Measurements from ENCODE around the gene MAD1L1.

Gene MAD1L1

DNA sequence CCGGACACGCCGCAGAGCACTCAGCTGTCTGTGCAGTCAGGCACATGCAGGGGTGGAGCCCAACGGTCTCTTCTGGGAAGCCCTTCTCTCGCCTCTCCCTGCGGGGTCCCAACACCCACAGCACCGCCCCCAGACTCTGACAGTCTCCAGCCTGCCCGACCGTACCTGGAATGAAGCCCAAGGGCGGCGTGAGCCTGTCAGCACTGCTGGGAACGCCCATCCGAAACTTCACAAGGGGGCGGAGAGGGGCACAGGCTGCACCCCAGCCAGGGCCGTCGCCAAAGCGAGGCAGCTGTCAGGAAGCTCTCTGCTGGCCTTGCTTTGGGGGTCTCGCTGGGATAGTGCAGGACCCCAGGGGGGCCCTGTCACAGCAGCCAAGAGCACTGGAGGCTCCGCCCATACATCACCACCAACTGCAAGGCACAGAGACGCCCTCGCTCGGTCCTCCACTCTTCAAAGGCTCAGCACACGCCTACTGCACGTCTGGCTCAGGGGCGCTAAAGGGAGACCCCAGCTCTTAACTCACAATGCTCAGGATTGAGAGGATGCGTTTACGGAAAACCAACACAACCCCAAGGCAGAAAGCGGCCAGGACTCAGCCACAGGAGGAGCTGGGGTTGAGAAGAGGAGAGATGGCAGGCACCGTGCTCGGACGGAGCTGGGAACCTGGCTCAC is 30.9 kb downstream of the MAD1L1 start:
- no peak for DNase-seq (ENCODE audit: low read depth in 3 of 3)

DNA sequence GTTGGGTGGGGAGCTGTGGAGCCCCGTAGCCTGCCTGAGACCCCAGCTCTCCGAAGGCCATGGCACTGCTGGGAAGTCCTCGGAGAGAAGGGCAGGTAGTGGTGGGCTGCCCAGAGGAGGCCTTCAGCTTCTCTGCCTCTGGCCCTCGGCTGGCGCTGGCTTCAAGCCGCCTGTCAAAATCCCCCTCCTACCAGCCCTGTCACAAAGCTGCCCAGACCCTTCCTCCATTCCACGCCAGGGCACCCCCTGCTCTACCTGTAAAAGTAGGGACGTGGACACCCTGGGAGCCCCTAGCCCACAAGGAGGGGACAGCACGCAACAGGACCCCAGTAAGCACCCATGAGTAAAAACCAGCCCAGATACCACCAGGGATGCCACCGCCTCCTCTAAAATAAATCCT is 31.6 kb downstream of the MAD1L1 start:
- DNase-seq (ENCODE audit: low read depth in 3 of 3), result no peak

DNA sequence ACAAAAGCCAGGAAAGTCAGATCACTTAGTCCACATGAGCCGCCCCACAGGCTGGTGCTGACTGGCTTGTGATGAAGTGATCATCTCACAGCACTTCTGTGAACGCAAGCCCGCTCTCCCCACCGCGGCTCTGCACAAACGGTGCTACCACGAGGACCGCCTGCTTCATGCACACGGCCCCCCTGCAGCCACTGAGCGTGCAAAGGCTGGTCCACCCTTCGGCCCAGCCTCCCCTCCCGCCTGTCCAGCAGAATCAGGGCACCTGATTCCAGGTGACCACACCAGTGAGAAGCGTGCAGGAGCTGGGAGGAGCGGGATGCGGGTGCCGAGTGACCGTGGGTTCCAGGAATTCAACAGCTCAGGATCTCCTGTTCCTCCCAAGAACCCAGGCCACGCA is 32.2 kb downstream of the MAD1L1 start:
- DNase-seq (ENCODE audit: low read depth in 3 of 3), result no peak

DNA sequence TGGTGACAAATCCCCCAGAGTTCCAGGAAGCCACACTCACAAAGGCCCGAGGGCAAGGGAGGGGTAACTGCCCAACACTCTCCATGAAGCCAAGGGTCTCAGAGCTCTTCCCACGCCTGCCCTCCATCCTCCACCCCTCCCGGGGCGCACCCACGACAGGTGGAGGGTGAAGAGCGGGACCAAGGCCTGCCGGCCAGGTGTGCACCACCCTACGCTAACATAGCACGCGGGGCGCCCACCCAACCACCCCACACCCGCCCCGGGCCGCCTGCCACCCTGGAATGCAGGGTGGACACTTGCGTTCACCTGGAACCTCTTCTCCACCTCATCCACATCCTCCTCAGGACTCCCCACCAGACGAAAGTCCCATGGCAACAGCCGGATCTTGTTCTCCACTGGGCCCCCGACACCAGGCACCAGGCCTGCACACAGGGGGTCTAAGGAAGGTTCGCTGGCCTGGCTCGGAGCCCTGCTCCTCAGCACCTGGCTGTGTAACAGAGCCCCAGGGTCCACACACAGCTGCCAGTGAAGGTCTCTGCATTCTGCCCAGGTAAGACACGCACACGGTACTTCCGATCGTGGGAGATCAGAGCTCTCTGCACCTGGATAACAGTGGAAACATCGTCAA is 32.7 kb downstream of the MAD1L1 start:
- DNase-seq (ENCODE audit: low read depth in 3 of 3), result no peak

DNA sequence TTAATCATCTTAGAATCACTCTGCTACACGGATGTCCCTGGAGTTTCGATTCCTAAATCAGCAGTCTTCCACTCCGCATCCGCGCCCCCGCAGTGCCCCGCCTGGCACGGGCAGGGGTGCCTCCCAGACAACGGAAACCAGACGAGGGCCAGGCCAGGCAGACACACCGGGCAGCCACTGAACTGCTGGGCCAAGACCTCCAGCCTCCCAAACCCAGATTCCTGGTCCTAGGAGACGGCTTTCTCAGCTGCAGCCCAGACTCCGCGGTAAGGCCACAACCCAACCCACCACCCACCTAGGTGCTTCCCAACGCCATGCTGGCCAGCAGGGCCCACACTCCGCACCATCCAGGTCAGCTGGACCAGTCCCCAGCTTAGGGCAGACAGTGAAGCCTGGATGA is 33.2 kb downstream of the MAD1L1 start:
- DNase-seq (ENCODE audit: low read depth in 3 of 3), result no peak

DNA sequence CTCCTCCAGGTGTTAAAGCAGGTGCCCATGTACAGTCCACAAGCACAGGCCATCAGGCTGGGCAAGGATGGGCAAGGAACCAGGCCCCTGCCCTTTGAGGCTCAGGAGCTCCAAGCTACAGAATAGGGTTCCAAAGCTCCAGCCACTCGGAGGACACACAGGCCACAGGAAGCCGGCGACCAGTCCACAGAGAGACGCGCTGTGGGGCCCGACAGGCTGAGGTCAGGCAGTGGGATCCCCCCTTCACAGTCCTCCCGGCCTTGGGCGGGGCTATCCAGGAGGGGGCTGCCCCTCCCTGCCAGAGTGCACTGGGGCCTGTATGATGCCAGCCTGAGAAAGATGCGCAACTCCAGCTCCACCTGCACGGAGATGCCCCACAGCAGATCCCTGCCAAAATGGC is 34.0 kb downstream of the MAD1L1 start:
- no peak for DNase-seq (ENCODE audit: low read depth in 3 of 3)

DNA sequence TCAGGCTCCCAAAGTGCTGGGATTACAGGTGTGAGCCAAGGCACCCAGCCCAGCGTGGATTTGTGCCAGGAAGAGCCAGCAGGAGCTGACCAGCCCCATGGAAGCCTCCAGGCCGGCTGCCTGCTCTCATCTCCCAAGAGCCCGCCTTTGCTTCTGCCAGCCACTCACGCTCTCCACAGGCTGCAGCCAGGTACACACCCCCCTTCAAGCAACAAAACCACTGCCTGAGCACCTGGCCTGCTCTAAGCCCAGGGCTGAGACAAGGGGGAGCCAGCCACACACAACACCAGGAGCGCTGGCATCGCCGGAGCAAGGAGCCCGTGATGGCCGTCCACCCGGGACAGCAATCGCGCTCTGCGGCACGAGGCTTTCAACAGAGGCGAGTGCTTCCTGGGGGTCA is 34.5 kb downstream of the MAD1L1 start:
- DNase-seq (ENCODE audit: low read depth in 3 of 3), result no peak

DNA sequence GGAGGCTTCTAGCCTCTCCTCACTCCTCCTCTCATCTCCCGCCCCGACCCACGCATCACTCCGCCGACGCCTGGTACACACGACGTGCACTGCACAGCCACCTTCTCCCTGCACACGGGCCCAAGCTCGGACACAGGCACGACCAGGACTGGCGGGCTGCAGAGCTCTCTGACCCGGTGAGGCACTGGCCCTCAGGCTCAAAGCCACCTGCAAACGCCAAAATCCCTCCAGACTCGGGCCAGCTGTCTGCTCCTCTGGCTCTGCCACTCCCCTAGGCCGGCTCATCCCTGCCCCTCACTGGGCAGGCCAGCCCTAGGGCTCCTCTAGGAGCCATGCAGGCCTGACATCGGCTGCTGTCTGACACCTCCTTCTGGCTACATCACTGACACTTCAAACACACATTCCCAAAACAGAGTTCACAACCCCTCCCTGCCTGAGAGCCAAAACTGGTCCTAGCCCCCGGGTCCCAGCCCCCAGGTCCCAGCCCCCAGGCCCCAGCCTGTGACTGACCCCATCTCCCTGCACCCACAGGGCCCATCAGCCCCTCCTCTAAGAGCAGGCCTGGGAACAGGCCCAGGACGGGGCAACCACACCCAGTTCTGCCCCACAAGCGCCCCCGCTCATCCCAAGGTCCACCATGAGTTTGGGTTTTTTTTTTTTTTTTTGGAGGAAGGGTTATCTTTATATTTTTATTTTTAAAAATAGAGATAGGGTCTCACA is 35.1 kb downstream of the MAD1L1 start:
- no peak for DNase-seq (ENCODE audit: low read depth in 3 of 3)

DNA sequence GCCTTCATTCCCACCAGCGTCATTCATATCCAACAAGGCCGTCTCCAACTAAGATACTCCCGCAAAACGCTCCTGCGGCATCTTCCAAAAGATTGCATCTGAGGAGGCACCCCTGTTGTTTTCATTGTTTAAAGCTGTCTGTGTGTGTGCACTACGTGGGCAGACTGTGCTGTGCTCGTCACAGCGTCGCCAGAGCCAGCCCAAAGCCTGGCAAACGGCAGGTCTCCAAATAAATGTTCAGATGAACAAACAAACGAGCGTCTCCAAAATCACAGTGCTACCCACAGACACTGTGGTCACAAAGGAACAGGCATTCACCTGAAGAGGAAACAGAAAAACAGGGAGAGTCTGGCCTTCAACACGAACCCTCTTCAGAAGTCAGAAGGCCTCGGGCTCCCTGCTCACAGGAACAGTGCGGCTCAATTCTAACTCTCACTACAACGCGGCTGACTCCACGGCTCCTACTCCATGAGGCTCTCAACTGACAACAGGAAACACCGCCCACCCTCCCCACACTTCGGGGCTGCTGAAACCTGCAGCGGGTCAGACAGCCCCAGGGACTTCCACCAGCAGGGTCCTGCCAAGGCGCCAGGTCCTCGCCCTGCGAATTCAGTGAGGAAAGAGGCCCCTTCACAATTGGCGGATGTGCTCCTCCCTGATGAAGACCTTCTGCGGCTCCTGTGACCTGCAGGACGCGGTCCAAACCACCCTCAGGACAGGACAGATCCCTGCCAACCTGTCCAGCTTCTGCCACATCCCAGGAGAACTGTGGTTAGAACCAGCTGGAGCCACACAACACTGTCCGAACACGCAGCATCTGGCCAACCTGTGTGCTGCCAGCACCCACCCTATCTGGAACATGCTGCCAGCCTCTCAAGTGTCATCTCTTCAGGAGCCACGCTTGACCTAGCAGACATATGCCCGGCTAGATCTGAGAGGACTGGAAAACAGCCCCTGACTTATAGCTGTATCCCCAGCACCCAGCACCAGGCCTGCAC is 36.1 kb downstream of the MAD1L1 start:
- no peak for DNase-seq (ENCODE audit: low read depth in 3 of 3)

DNA sequence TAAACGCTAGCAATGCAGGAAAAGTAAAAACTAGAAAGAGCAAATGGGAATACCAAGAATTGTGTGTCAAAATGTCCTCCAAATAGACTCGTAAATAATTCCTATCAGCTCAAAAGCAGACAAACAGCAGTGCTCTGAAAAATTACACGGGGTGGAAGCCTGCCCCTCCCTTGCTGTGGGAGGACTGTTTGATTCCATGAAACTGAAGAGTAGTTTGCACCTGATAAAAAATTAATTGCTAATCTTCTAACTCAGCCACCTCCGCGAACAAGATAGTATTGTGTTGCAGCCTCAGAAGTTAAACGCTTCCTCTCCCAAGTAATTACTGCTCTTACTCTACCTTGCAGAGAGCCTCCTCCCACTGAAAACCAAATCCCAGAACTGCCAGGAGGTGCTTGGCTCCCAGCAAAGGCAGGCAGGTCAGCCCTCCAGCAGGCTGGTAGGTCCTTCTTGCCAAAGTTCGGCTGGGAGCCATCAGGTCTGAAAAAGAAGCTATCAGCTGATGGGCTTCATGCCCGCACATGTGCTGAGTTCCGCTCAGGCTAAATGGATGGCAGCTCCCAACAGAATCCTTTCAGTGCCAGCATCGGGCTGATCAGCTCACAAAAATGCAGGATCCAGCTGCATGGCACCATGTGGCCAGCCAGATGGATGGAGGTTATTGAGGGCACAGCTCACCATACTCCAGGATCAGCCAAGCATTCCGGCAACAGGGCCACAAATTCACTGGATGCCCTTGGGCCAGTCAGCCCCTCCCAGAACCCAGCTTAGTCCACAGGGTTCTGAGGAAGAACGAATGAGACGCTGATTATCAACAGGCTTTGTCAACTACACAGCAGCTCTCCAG is 37.1 kb downstream of the MAD1L1 start:
- DNase-seq (ENCODE audit: low read depth in 3 of 3), result no peak

DNA sequence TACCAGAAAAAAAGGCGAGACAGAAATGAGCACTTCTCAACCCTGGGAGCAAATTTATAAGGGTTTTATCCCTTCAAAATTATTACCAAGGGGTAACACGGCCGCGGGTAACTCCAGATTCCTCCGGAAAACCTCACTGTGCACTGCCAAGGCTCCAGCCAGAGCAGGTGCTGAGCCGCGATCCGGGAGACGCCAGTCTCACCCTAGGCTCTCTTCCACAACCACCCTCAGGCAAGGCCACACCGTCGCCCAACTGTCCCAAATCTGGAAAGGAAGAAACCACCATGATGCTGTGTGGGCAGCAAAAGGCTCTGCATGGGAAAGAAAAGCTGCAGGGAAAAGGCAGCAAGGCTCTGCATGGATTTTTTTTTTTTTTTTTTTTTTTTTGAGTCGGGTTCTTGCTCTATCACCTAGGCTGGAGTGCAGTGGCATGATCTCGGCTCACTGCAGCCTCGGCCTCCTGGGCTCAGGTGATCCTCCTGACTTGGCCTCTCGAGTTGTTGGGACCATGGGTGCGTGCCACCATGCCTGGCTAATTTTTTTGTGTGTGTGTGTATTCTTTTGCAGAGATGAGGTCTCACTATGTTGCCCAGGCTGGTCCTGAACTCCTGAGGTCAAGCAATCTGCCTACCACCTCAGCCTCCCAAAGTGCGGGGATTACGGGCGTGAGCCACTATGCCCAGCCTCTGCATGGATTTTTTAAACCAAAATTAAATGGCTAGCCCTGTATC is 39.0 kb downstream of the MAD1L1 start:
- DNase-seq (ENCODE audit: low read depth in 3 of 3), result no peak

DNA sequence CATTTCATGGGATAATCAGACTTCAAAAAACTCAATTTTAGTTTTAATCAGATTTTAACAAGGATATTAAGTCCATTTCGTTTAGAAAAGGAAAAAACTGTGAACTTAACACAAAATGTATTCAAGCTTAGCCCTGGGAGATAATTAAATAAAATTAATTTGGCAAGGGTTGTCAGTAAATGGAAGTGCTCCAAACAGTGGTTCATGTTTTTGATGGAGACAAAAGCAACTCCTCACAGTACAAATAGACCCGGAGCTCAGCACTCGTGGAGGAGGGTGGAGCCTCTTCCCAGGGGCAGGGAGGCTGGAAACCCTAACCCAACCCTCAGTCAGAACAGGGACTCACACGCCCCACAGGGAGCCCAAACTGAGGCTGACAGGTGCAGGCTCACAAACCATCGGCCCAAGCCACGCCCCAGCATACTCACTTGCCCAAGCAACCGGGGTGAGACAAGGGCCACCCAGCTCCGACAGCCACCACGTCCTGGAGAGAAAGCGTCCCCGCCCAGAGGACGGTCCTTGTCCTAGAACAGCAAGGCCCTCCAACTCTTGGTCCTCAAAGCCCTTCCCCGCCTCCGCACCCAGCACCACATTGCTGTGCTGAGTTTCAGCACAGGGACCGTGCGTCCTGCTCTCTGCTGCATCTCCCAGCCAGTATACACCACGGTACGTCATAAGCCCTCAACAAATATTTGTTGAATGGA is 39.8 kb downstream of the MAD1L1 start:
- no peak for DNase-seq (ENCODE audit: low read depth in 3 of 3)

DNA sequence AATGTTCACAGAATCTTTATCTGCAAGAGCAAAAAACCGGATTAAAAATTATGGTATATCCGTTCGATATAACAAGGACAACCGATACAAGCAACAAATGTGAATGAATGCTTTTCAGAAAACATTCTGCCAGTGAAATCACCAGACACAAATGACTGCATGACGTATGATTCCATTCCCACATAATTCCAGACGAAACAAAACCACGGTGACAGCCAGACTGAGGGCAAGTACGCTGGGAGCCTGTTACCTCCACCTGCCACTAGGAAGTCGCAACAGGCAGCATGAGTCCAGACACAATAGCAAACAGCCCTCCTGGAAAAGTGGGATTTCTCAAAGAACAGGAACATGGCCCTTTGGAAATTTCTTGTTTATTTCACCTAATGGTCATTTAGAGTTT is 41.7 kb downstream of the MAD1L1 start:
- DNase-seq (ENCODE audit: low read depth in 3 of 3), result no peak

DNA sequence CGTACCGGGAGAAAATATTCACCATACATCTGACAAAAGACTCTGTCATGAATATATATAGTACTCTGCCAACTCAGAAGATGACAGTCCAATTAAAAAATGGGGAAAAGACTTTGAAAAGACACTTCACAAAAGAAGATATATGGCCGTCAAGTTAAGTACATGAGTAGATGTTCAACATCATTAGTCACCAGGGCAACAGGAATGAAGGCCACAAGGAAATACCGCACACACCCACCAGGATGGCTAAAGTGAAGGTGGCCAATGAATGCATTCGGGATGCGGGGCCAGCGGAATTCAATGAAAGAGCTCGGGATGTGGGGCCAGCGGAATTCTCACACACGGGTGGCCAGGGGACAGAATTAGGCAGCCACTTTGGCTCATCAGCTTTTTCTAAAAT is 42.2 kb downstream of the MAD1L1 start:
- no peak for DNase-seq (ENCODE audit: low read depth in 3 of 3)

DNA sequence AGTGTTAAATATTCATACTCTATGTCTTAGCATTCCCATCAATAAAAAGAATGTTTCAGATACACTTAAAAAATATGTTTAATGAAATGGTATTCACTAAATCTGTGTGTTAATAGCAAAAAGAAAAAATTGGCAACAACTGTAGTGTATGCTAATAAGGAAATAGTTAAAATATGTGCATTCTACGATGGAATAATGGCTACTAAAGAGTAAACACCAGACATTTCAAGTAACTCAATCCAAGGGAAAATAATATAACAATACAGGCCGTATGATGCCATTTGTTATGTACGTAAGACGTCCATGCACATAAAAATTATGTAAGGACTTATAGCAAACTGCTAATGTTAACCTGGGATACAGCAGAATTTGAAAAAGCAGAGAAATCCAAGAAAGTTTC is 46.6 kb downstream of the MAD1L1 start:
- DNase-seq (ENCODE audit: low read depth in 3 of 3), result no peak

DNA sequence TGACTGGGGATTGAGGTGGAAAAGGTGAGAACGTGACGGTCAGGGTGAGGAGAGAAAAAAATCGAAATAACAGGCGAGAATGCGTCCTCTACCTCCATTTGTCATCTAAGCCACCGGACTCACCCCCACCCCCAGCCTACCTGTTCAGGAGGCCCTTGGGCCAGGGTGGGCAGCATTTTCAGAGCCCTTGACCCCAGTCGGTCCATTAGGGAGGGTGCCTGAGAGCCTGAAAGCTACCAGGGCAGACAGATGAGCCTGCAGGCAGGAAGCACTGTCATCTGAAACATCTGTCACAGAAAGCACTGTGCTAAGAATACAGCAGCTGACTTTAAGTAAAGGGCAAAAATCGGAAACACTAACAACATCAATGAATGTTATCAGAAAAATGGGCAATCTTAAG is 47.0 kb downstream of the MAD1L1 start:
- no peak for DNase-seq (ENCODE audit: low read depth in 3 of 3)

DNA sequence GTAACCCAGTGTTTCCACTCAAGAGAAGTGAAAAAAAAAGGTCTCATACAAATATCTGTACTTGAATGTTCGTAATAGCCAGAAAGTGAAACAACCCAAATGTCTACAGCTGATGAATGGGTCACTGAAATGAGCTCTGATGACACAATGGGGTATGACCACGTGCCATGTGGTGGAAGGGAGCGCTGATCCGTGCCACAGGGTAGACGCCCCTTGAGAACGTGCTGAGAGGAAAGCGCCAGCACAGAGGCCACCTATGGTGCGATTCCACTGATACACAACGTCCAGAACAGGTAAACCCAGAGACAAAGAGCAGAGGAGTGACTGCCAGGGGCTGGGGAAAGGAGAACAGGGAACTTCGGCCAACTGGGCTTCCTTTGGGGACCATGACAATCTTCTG is 50.3 kb downstream of the MAD1L1 start:
- DNase-seq (ENCODE audit: low read depth in 3 of 3), result no peak

DNA sequence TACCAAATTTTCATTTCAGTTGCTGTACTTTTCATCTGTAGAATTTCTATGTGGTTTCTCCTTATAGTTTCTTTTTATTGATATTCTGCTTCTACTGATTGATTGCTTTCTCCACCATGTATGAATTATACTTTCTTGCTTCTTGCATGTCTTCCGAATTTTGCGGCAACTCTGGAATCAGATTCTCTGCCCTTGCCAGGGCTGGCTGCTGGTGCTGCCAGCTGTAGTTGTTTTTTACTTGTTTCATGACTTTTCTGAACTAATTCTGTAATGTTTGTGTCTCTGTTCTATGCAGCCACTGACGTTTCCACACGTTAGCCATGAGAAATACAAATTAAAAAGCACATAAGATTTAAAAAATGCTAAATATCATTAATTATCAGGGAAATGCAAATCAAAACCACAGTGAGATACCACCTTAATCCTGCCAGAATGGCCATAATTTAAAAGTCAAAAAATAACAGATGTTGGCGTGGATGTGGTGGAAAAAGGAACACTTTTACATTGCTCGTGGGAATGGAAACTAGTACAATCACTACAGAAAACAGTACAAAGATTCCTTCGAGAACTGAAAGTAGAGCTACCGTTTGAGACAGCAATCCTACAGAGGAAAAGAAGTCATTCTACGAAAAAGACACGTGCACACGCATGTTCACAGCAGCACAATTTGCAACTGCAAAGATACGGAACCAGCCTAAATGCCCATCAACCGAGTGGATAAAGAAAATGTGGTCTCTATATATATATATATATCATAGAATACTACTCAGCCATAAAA is 51.5 kb downstream of the MAD1L1 start:
- DNase-seq (ENCODE audit: low read depth in 3 of 3), result no peak

DNA sequence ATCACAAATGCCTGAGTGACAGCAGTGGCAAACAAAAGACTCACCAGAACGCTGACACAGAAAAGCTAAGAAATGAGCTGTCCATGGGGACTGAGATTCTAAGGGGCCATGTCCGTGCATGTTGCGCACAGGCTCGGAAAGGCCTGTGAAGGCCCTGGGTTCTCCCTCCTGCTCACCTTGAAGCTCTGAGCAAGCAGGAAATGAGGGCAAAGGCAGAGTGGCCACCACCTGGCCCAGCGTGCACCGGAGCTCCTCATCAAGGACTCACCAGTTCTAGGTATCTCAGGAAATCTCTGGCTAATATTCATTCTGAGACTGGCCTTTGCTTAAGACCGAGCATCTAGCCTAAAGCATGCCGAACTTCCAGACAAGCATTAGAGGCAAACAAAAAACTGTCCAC is 52.7 kb downstream of the MAD1L1 start:
- DNase-seq (ENCODE audit: low read depth in 3 of 3), result no peak
